K562 (cell line): ENCODE measurements around the gene SLC34A1. TPM values are rescaled to one million over a fixed set of nuclear protein-coding genes. Genes with fewer than 3 reads are reported as not detected.

Source experiments
- ARNT ChIP-seq, 2 experiments: fragments of 450-650 bp; IDR thresholded peaks; 2 replicates each; pipeline ENCODE4 v1.6.1; 2016; ENCODE audit warnings: mild to moderate bottlenecking in 1 of 2
- ATF7 ChIP-seq: fragments of 450-650 bp; IDR thresholded peaks from 2 replicates; pipeline ENCODE4 v1.7.1; 2014; ENCODE audit warnings: mild to moderate bottlenecking, moderate library complexity
- BRCA1 ChIP-seq, 2 experiments: fragments of 450-650 bp in 1 of 2; sonication (generic) in 1 of 2; formaldehyde crosslinking in 1 of 2; IDR thresholded peaks; 2 replicates each; pipeline versions ENCODE4 v1.5.0 to v1.6.1; 2017 to 2020; ENCODE audit warnings: mild to moderate bottlenecking in 1 of 2, missing genetic modification reagents in 1 of 2
- CBX1 ChIP-seq: sonication (generic); IDR thresholded peaks from 2 replicates; pipeline ENCODE4 v1.6.1; 2016; ENCODE audit warnings: antibody characterized with exemption, low read depth, mild to moderate bottlenecking
- CHD1 ChIP-seq: fragments of 200-600 bp; sonication (generic); IDR thresholded peaks from one replicate; pipeline ENCODE4 v1.6.1; 2012; ENCODE audit warnings: mild to moderate bottlenecking, moderate library complexity, low read length, inconsistent platforms
- CHD4 ChIP-seq: fragments of 200-600 bp; sonication (generic); IDR thresholded peaks from 3 replicates; pipeline ENCODE4 v1.6.1; 2012; ENCODE audit warnings: low read depth, mild to moderate bottlenecking, mixed read lengths, low read length, inconsistent platforms; ENCODE audit not compliant: insufficient read depth, insufficient replicate concordance, poor library complexity, severe bottlenecking
- MTA1 ChIP-seq: fragments of 450-650 bp; IDR thresholded peaks from 2 replicates; pipeline ENCODE4 v1.6.1; 2017; ENCODE audit warnings: borderline replicate concordance
- PML ChIP-seq: IDR thresholded peaks from 2 replicates; pipeline ENCODE4 v1.6.1; 2012; ENCODE audit warnings: low read length, inconsistent platforms
- PTBP1 ChIP-seq: fragments of 200-400 bp; formaldehyde crosslinking; IDR thresholded peaks from 2 replicates; pipeline ENCODE4 v1.6.1; 2017; ENCODE audit warnings: low read depth, low read length
- SMARCE1 ChIP-seq: fragments of 450-650 bp; IDR thresholded peaks from 2 replicates; pipeline ENCODE4 v1.7.1; 2016; ENCODE audit warnings: mild to moderate bottlenecking
- SOX6 ChIP-seq: fragments of 450-650 bp; IDR thresholded peaks from 2 replicates; pipeline ENCODE4 v1.6.1; 2014; ENCODE audit warnings: mild to moderate bottlenecking
- TCF7 ChIP-seq: sonication (generic); IDR thresholded peaks from 2 replicates; pipeline ENCODE4 v1.6.1; 2016; ENCODE audit warnings: antibody characterized with exemption, borderline replicate concordance
- TEAD4 ChIP-seq, 2 experiments: sonication (generic) in 1 of 2; formaldehyde crosslinking in 1 of 2; IDR thresholded peaks; 2 replicates each; pipeline versions ENCODE4 v1.6.1 to v1.8.0; 2012 to 2022; ENCODE audit warnings: borderline replicate concordance in 1 of 2, inconsistent platforms in 1 of 2, low read length in 1 of 2, mild to moderate bottlenecking in 1 of 2, missing genetic modification reagents in 1 of 2
- TFAM ChIP-seq: fragments of 250-450 bp; sonication (Bioruptor Pico); conservative IDR thresholded peaks from 2 replicates; pipeline ENCODE4 v1.5.0; 2021; ENCODE audit warnings: mild to moderate bottlenecking, moderate library complexity
- XRCC4 ChIP-seq: IDR thresholded peaks from one replicate; pipeline ENCODE4 v1.6.1; 2011; ENCODE audit not compliant: insufficient read depth, insufficient read length; ENCODE audit errors: extremely low read depth
- ZFX ChIP-seq: sonication (generic); formaldehyde crosslinking; IDR thresholded peaks from 2 replicates; pipeline ENCODE4 v1.8.0; 2022; ENCODE audit warnings: mild to moderate bottlenecking, missing genetic modification reagents, moderate library complexity
- ZNF263 ChIP-seq: sonication (generic); formaldehyde crosslinking; IDR thresholded peaks from 2 replicates; pipeline ENCODE4 v1.8.0; 2022; ENCODE audit warnings: mild to moderate bottlenecking, missing genetic modification reagents, borderline replicate concordance
- ZNF311 ChIP-seq: fragments of 250-450 bp; sonication (Bioruptor Pico); IDR thresholded peaks from 2 replicates; pipeline ENCODE4 v1.4.0; 2020; ENCODE audit warnings: mild to moderate bottlenecking, moderate library complexity
- ZNF561 ChIP-seq: fragments of 450-650 bp; formaldehyde crosslinking; conservative IDR thresholded peaks from 2 replicates; pipeline ENCODE4 v1.4.0; 2020; ENCODE audit warnings: mild to moderate bottlenecking, moderate library complexity
- ZNF75A ChIP-seq: fragments of 450-650 bp; formaldehyde crosslinking; IDR thresholded peaks from 2 replicates; pipeline ENCODE4 v1.4.0; 2020; ENCODE audit warnings: mild to moderate bottlenecking
- polyA plus RNA-seq, 8 experiments: library from polyadenylated mRNA; depleted of rRNA in 4 of 8; stranded (reverse) in 5 of 8; unstranded in 3 of 8; fragments of >200 nt; fragmentation: Nextera tagmentation in 2 of 8; fragmentation: Illumina TruSeq in 1 of 8; extraction: Ambion mirVana in 2 of 8; extraction: Trizol in 1 of 8; gene quantifications; 2 replicates each; pipeline versions ENCODE4 v1.2.1 to v1.2.3, GENCODE V29; 2011 to 2014; ENCODE audit warnings: inconsistent platforms in 1 of 8, missing spikeins in 1 of 8
- total RNA-seq, 7 experiments: library from RNA; depleted of rRNA in 6 of 7; stranded (reverse); fragments of >200 nt in 6 of 7; fragmentation: Illumina TruSeq in 2 of 7; extraction: Trizol in 2 of 7; gene quantifications; 2 replicates each; pipeline versions ENCODE4 v1.2.1 to v1.2.3, GENCODE V29; 2011 to 2021; ENCODE audit warnings: low replicate concordance in 1 of 7
- TF ChIP-seq, protein P1 (sequence below): fragments of 200-800 bp; sonication (Bioruptor generic); IDR thresholded peaks from 2 replicates; pipeline ENCODE4 v1.6.1; 2017; ENCODE audit warnings: missing genetic modification characterization, missing compliant biosample characterization
- TF ChIP-seq, protein P2 (sequence below): fragments of 450-650 bp; IDR thresholded peaks from one replicate; pipeline ENCODE4 v1.6.1; 2018; ENCODE audit warnings: mild to moderate bottlenecking, moderate library complexity; ENCODE audit not compliant: partially characterized antibody
- TF ChIP-seq, protein P3 (sequence below): fragments of 200-400 bp; formaldehyde crosslinking; IDR thresholded peaks from 2 replicates; pipeline ENCODE4 v1.6.1; 2017; ENCODE audit warnings: mild to moderate bottlenecking, low read depth, low read length, moderate library complexity

The SLC34A1 gene
- total and polyA plus RNA-seq, 9 of the 15 experiments (the other 6 are each of a cell fraction or from before 2014, with no cell fraction given): not detected

DNA sequence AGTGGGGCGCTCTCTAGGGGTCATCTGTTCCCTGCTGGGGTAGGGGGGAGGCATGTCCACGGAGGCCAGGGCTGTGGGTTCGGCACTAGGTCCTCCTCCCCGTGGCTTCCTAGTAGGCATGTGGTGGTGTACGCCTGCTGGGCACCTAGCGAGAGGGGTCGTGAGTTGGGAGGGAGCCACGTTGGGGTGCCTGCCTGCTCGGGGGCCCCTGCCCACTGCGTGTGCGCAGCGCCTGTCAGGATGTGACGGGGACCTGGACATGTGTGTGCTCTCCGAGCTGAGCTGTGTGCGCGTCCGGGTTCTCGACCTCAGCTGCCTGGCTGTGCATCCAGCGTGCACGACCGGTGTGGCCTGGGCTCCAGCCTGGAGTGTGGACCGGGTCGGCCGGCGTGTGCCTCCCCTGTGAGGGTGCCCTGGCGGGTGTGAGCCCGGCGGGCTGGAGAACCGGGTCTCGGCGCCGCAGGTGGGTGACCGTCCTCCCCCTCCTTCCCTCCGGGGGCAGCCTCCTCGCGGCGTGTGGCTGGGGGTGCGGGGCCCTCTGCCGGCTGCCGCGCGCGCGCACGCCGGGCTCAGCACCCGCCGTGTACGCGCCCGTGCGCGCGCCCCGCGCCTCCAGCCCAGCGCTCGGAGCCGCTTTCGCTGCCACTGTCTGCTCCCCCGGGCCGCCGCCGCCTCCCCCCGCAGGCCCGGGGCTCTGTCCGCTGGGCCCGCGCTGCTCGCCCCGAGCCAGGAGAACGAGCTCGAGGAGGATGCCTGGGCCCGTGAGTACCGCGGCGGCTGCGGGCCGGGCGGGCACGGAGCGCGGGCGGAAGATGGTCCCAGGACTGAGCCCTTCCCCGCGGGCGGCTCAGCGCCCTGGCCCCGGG, 62.2 kb downstream of the SLC34A1 start, which contains the start of gene PRR7 (continued):
- TF ChIP-seq, protein P1, sequence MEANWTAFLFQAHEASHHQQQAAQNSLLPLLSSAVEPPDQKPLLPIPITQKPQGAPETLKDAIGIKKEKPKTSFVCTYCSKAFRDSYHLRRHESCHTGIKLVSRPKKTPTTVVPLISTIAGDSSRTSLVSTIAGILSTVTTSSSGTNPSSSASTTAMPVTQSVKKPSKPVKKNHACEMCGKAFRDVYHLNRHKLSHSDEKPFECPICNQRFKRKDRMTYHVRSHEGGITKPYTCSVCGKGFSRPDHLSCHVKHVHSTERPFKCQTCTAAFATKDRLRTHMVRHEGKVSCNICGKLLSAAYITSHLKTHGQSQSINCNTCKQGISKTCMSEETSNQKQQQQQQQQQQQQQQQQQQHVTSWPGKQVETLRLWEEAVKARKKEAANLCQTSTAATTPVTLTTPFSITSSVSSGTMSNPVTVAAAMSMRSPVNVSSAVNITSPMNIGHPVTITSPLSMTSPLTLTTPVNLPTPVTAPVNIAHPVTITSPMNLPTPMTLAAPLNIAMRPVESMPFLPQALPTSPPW: peak; percentile 84
- peak; percentile 54 for TF ChIP-seq CHD1
- 0 out of 2 replicates have a peak, but pooled peaks have one; percentile 39 for TF ChIP-seq ZNF263 (CRISPR knock-in tag)
- no peak for TF ChIP-seq ARNT (IDR thresholded peaks at IDR 0.05)
- TF ChIP-seq TEAD4 (IDR thresholded peaks at IDR 0.05; ENCODE audit: low read length): no peak
- TF ChIP-seq TEAD4 (CRISPR knock-in tag; IDR thresholded peaks at IDR 0.05; ENCODE audit: borderline replicate concordance): no peak
- peak; percentile 26; the same call in 1 of the 2 replicates for TF ChIP-seq ATF7
- no peak for TF ChIP-seq ZNF311 (CRISPR knock-in tag)
- peak; percentile 21; the same call in 1 of the 2 replicates for TF ChIP-seq PML
- TF ChIP-seq SMARCE1: no peak
- TF ChIP-seq, protein P2, sequence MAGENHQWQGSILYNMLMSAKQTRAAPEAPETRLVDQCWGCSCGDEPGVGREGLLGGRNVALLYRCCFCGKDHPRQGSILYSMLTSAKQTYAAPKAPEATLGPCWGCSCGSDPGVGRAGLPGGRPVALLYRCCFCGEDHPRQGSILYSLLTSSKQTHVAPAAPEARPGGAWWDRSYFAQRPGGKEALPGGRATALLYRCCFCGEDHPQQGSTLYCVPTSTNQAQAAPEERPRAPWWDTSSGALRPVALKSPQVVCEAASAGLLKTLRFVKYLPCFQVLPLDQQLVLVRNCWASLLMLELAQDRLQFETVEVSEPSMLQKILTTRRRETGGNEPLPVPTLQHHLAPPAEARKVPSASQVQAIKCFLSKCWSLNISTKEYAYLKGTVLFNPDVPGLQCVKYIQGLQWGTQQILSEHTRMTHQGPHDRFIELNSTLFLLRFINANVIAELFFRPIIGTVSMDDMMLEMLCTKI: no peak
- TF ChIP-seq BRCA1 (IDR thresholded peaks at IDR 0.05): no peak
- TF ChIP-seq BRCA1 (CRISPR knock-in tag; IDR thresholded peaks at IDR 0.05): no peak
- TF ChIP-seq SOX6: no peak
- peak; percentile 97 for TF ChIP-seq CBX1
- TF ChIP-seq, protein P3, sequence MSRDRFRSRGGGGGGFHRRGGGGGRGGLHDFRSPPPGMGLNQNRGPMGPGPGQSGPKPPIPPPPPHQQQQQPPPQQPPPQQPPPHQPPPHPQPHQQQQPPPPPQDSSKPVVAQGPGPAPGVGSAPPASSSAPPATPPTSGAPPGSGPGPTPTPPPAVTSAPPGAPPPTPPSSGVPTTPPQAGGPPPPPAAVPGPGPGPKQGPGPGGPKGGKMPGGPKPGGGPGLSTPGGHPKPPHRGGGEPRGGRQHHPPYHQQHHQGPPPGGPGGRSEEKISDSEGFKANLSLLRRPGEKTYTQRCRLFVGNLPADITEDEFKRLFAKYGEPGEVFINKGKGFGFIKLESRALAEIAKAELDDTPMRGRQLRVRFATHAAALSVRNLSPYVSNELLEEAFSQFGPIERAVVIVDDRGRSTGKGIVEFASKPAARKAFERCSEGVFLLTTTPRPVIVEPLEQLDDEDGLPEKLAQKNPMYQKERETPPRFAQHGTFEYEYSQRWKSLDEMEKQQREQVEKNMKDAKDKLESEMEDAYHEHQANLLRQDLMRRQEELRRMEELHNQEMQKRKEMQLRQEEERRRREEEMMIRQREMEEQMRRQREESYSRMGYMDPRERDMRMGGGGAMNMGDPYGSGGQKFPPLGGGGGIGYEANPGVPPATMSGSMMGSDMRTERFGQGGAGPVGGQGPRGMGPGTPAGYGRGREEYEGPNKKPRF: peak; percentile 71; the same call in 1 of the 2 replicates
- TF ChIP-seq ZFX: peak; percentile 8; the same call in 1 of the 2 replicates
- TF ChIP-seq PTBP1: peak; percentile 96
- 0 out of 2 replicates have a peak, but pooled peaks have one; percentile 21 for TF ChIP-seq ZNF561 (CRISPR knock-in tag)
- TF ChIP-seq MTA1: no peak
- no peak for TF ChIP-seq CHD4
- TF ChIP-seq TCF7: peak; percentile 50; the same call in 1 of the 2 replicates
- TF ChIP-seq ZNF75A: no peak
- TF ChIP-seq XRCC4: no peak
- TF ChIP-seq TFAM: no peak
